GM13976 (cell line): ENCODE data around the gene WAPL.

ENCODE experiments used
- DNase-seq: peaks from one replicate; pipeline ENCODE4 v3.0.0; 2012; ENCODE audit warnings: low spot score
- CTCF ChIP-seq: IDR thresholded peaks from 2 replicates; pipeline ENCODE4 v1.5.1; 2012; ENCODE audit warnings: borderline replicate concordance, mild to moderate bottlenecking; ENCODE audit not compliant: insufficient read depth; ENCODE audit errors: extremely low read depth, missing control alignments, control extremely low read depth
- in situ Hi-C: fragments of 300-500 bp; cut with MboI; formaldehyde crosslinking; loops from one replicate; pipeline ENCODE4 v1.12.0; 2022; ENCODE audit warnings: low sequenced_read_pairs, mixed read lengths, inconsistent platforms; ENCODE audit not compliant: unreplicated experiment

Gene WAPL

GRCh38 chr10:86413046-86413728, 108.4 kb downstream of the WAPL start:
- no peak for TF ChIP-seq CTCF
- DNase-seq, result peak; percentile 67
- in situ Hi-C loops, result no loop called here

GRCh38 chr10:86411852-86412560, 109.6 kb downstream of the WAPL start:
- TF ChIP-seq CTCF, result no peak
- in situ Hi-C loops, result no loop called here
- no peak for DNase-seq

GRCh38 chr10:86411281-86411841, 110.2 kb downstream of the WAPL start:
- in situ Hi-C loops, result no loop called here
- peak; percentile 47 for DNase-seq
- TF ChIP-seq CTCF, result no peak

- TF ChIP-seq CTCF, result no peak
- DNase-seq, result no peak
- in situ Hi-C loops, result no loop called here
Observed at GRCh38 chr10:86410542-86411124, 111.0 kb downstream of the WAPL start.

- DNase-seq, result no peak
- TF ChIP-seq CTCF, result no peak
- in situ Hi-C loops, result no loop called here
Observed at GRCh38 chr10:86409183-86409582, 112.4 kb downstream of the WAPL start.

- in situ Hi-C loops, result no loop called here
- DNase-seq, result no peak
- no peak for TF ChIP-seq CTCF
Observed at GRCh38 chr10:86403183-86403797, 118.3 kb downstream of the WAPL start.
